T-cell (primary cell): ENCODE data around the gene QSER1. TPM values are rescaled to one million over a fixed set of nuclear protein-coding genes. Genes with fewer than 3 reads are reported as not detected.
"Not testable (repeated sequence)": the region's sequence is repeated elsewhere in the genome, so short reads cannot be mapped to it uniquely, and the experiment has no call there.

ENCODE experiments used
- ATAC-seq, 4 experiments: fragments of 200-7000 bp in 3 of 4; fragments of 150-1000 bp in 1 of 4; cut with Tn5 transposase; replicated peaks in 1 of 4; 1 replicate in 3 of 4; 2 replicates in 1 of 4; pipeline ENCODE4 v1.10.0; 2021; ENCODE audit warnings: moderate library complexity in 3 of 4, mild to moderate bottlenecking in 2 of 4, moderate number of reproducible peaks in 1 of 4
- CTCF ChIA-PET, 2 donors: fragments of 300-600 bp; sonication (Branson Sonifier 250); formaldehyde crosslinking; loops; one replicate each; lab custom pipeline; 2022; ENCODE audit warnings: antibody characterized with exemption in 2 of 2; lab: Charles Lee
- POLR2A ChIA-PET, 2 donors: fragments of 300-600 bp; sonication (Branson Sonifier 250); formaldehyde crosslinking; loops; one replicate each; lab custom pipeline; 2022; ENCODE audit warnings: antibody characterized with exemption in 2 of 2; lab: Charles Lee
- DNase-seq, 35 experiments: peaks; one replicate each; pipeline versions ENCODE4 v3.0.0 to v3.0.0-alpha.2; 2013 to 2023
- H3K27ac ChIP-seq: one replicate; pipeline ENCODE4 v1.5.1; 2013; ENCODE audit warnings: low read length
- H3K27me3 ChIP-seq, 2 experiments: replicated peaks in 1 of 2; 1 replicate in 1 of 2; 2 replicates in 1 of 2; pipeline versions ENCODE4 v1.6.1 to v1.7.0; 2013; ENCODE audit warnings: low read length in 1 of 2, mixed read lengths in 1 of 2; ENCODE audit not compliant: control insufficient read depth in 2 of 2, insufficient read depth in 2 of 2; ENCODE audit errors: extremely low read depth in 1 of 2
- H3K36me3 ChIP-seq, 2 donors: 1 replicate in 1 of 2; 2 replicates in 1 of 2; pipeline versions ENCODE4 v1.6.1 to v1.7.0; 2013; ENCODE audit warnings: low read length in 1 of 2; ENCODE audit not compliant: control insufficient read depth in 2 of 2, insufficient read depth in 1 of 2; ENCODE audit errors: extremely low read depth in 1 of 2
- H3K4me1 ChIP-seq, 2 experiments: 1 replicate in 1 of 2; 2 replicates in 1 of 2; pipeline versions ENCODE4 v1.6.1 to v1.7.0; 2013; ENCODE audit warnings: low read length in 2 of 2, mixed read lengths in 1 of 2; ENCODE audit not compliant: insufficient read depth in 2 of 2, control insufficient read depth in 1 of 2; ENCODE audit errors: extremely low read depth in 1 of 2
- H3K4me3 ChIP-seq, 2 donors: 1 replicate in 1 of 2; 2 replicates in 1 of 2; pipeline versions ENCODE4 v1.5.1 to v1.7.0; 2013; ENCODE audit warnings: mild to moderate bottlenecking in 2 of 2, low read length in 1 of 2, moderate library complexity in 1 of 2; ENCODE audit not compliant: control insufficient read depth in 1 of 2; ENCODE audit errors: extremely low read depth in 1 of 2
- H3K9me3 ChIP-seq: 2 replicates; pipeline ENCODE4 v1.7.0; 2013
- H3K27ac Mint-ChIP-seq, 2 donors: one replicate each; pipeline ENCODE4 v1.8.0; 2020 to 2021; ENCODE audit warnings: mild to moderate bottlenecking in 2 of 2, mixed read lengths in 2 of 2
- H3K27me3 Mint-ChIP-seq, 2 donors: one replicate each; pipeline ENCODE4 v1.8.0; 2021 to 2022; ENCODE audit warnings: mixed read lengths in 2 of 2
- H3K36me3 Mint-ChIP-seq: one replicate; pipeline ENCODE4 v1.8.0; 2021; ENCODE audit warnings: mixed read lengths
- H3K4me1 Mint-ChIP-seq, 3 donors: one replicate each; pipeline ENCODE4 v1.8.0; 2020 to 2022; ENCODE audit warnings: mixed read lengths in 3 of 3, mild to moderate bottlenecking in 1 of 3
- H3K4me3 Mint-ChIP-seq, 3 donors: one replicate each; pipeline ENCODE4 v1.8.0; 2020 to 2022; ENCODE audit warnings: mild to moderate bottlenecking in 3 of 3, mixed read lengths in 3 of 3, moderate library complexity in 3 of 3
- H3K9me3 Mint-ChIP-seq, 3 donors: one replicate each; pipeline ENCODE4 v1.8.0; 2020 to 2022; ENCODE audit warnings: mixed read lengths in 3 of 3
- WGBS: methylation state at CpG from one replicate; pipeline ENCODE4 v1.1.5; 2013; ENCODE audit warnings: missing lambda C conversion rate; ENCODE audit not compliant: insufficient coverage; 5-methylcytosine and 5-hydroxymethylcytosine counted together
- total RNA-seq, 35 experiments: library from RNA in 6 of 35; stranded (reverse) in 6 of 35; fragments of 120-200 nt in 1 of 35; gene quantifications; one replicate each; pipeline versions ENCODE4 v1.2.1 to v1.2.4 and lab custom pipeline; 2013 to 2026

The QSER1 gene
- total RNA-seq, 5 donors from 2014 or later (not counting 1 experiment from before 2014, with no cell fraction given) = 11.9 to 14.1 (median 13.5) TPM

GRCh38 chr11:32960553-32961164, 68.0 kb downstream of the QSER1 start:
- Mint-ChIP-seq H3K4me1 (no peaks in the 10 kb centered on the region), H3K27ac (no peak overlapping the region), H3K36me3 (peaks cover 18% of the 10 kb centered on the region), H3K4me3 (no peak overlapping the region), H3K27me3 (no peaks in the 10 kb centered on the region), H3K9me3 (no peaks in the 10 kb centered on the region)
- H3K4me1 ChIP-seq = no peaks in the 10 kb centered on the region
- no peaks in the 10 kb centered on the region for H3K9me3 ChIP-seq
- DNase-seq = peak in 1 of 35 experiments; percentile 74
- ATAC-seq = no peak
- CTCF ChIA-PET = interaction anchor here (0.6 to 8.7 kb wide), 10 partner anchors 87 to 219 kb away, joined by 3 to 77 read pairs (median 4); no protein-coding TSS in a partner anchor
- H3K36me3 ChIP-seq = peaks cover 0 to 9% of the 10 kb centered on the region in 2 donors
- H3K27me3 ChIP-seq = no peaks in the 10 kb centered on the region
- no peak overlapping the region for H3K27ac ChIP-seq
- WGBS = no CpG with 5 or more reads among the region's 1 CpG
- H3K4me3 ChIP-seq = no peak overlapping the region
- POLR2A ChIA-PET = no interaction called here

- ChIA-PET POLR2A (interaction anchor here in 1 of 2 donors (0.6 kb wide), 1 partner anchor 16 kb away, joined by 3 read pairs; no protein-coding TSS in a partner anchor), CTCF (interaction anchor here (0.6 to 8.7 kb wide), 5 partner anchors 10 to 200 kb away, joined by 3 to 77 read pairs (median 3); partner anchors contain the start of gene CSTF3 (in 1 of the 2))
- no CpG with 5 or more reads among the region's 2 CpGs for WGBS
- no peak overlapping the region for H3K27ac ChIP-seq
- H3K36me3 ChIP-seq = peaks cover 0 to 8% of the 10 kb centered on the region in 2 donors
- no peaks in the 10 kb centered on the region for H3K4me1 Mint-ChIP-seq
- no peaks in the 10 kb centered on the region for H3K27me3 ChIP-seq
- no peaks in the 10 kb centered on the region for H3K27me3 Mint-ChIP-seq
- H3K27ac Mint-ChIP-seq = no peak overlapping the region
- H3K4me3 ChIP-seq = no peak overlapping the region
- H3K36me3 Mint-ChIP-seq = peaks cover 22% of the 10 kb centered on the region
- no peaks in the 10 kb centered on the region for H3K4me1 ChIP-seq
- no peaks in the 10 kb centered on the region for H3K9me3 ChIP-seq
- no peak overlapping the region for H3K4me3 Mint-ChIP-seq
- H3K9me3 Mint-ChIP-seq = no peaks in the 10 kb centered on the region
- DNase-seq (no peak), ATAC-seq (no peak)
Observed at GRCh38 chr11:32962016-32962415, 69.4 kb downstream of the QSER1 start.

GRCh38 chr11:32963721-32964120, 71.1 kb downstream of the QSER1 start:
- no peaks in the 10 kb centered on the region for H3K4me1 ChIP-seq
- H3K27ac ChIP-seq = no peak overlapping the region
- no peaks in the 10 kb centered on the region for H3K27me3 Mint-ChIP-seq
- DNase-seq = no peak
- peaks cover 22% of the 10 kb centered on the region for H3K36me3 Mint-ChIP-seq
- WGBS = no CpG with 5 or more reads among the region's 2 CpGs
- no peaks in the 10 kb centered on the region for H3K9me3 Mint-ChIP-seq
- no peaks in the 10 kb centered on the region for H3K9me3 ChIP-seq
- no peaks in the 10 kb centered on the region for H3K4me1 Mint-ChIP-seq
- no peak overlapping the region for H3K4me3 Mint-ChIP-seq
- CTCF ChIA-PET = interaction anchor here (0.7 to 1.4 kb wide), 4 partner anchors 62 to 368 kb away, joined by 3 to 5 read pairs (median 4); no protein-coding TSS in a partner anchor
- POLR2A ChIA-PET = no interaction called here
- H3K36me3 ChIP-seq = peaks cover 0 to 3% of the 10 kb centered on the region in 2 donors
- H3K27ac Mint-ChIP-seq = no peak overlapping the region
- ATAC-seq = no peak
- no peak overlapping the region for H3K4me3 ChIP-seq
- no peaks in the 10 kb centered on the region for H3K27me3 ChIP-seq

GRCh38 chr11:32968541-32968940, 75.9 kb downstream of the QSER1 start:
- Mint-ChIP-seq H3K4me1 (no peaks in the 10 kb centered on the region), H3K36me3 (peaks cover 21% of the 10 kb centered on the region), H3K9me3 (no peaks in the 10 kb centered on the region), H3K27me3 (no peaks in the 10 kb centered on the region), H3K27ac (no peak overlapping the region), H3K4me3 (no peak overlapping the region)
- DNase-seq = no peak
- ATAC-seq = no peak
- H3K36me3 ChIP-seq = peaks cover 0 to 10% of the 10 kb centered on the region in 2 donors
- POLR2A ChIA-PET = interaction anchor here in 1 of 2 donors (0.5 kb wide), 1 partner anchor 363 kb away, joined by 15 read pairs; no protein-coding TSS in a partner anchor
- no peaks in the 10 kb centered on the region for H3K4me1 ChIP-seq
- no peak overlapping the region for H3K4me3 ChIP-seq
- no peaks in the 10 kb centered on the region for H3K9me3 ChIP-seq
- no peak overlapping the region for H3K27ac ChIP-seq
- CTCF ChIA-PET = interaction anchor here (0.7 to 1.8 kb wide), 5 partner anchors 27 to 98 kb away, joined by 3 to 9 read pairs (median 4); no protein-coding TSS in a partner anchor
- no peaks in the 10 kb centered on the region for H3K27me3 ChIP-seq
- WGBS = no CpG with 5 or more reads among the region's 1 CpG

- H3K4me3 ChIP-seq, H3K27me3 Mint-ChIP-seq, H3K4me1 Mint-ChIP-seq, DNase-seq, H3K9me3 Mint-ChIP-seq, H3K4me1 ChIP-seq, H3K27me3 ChIP-seq, ATAC-seq, H3K27ac ChIP-seq, H3K4me3 Mint-ChIP-seq, H3K9me3 ChIP-seq, H3K27ac Mint-ChIP-seq: not testable (repeated sequence)
- CTCF ChIA-PET = interaction anchor here in 1 of 2 donors (0.6 kb wide), 1 partner anchor 10 kb away, joined by 3 read pairs; no protein-coding TSS in a partner anchor
- peaks cover 0 to 11% of the 10 kb centered on the region in 2 donors for H3K36me3 ChIP-seq
- WGBS = no CpG with 5 or more reads among the region's 3 CpGs
- H3K36me3 Mint-ChIP-seq = peaks cover 36% of the 10 kb centered on the region
- POLR2A ChIA-PET = interaction anchor here in 1 of 2 donors (0.7 kb wide), 1 partner anchor 489 kb away, joined by 3 read pairs; no protein-coding TSS in a partner anchor
Observed at GRCh38 chr11:32972233-32972632, 79.6 kb downstream of the QSER1 start.

GRCh38 chr11:32972781-32973180, 80.2 kb downstream of the QSER1 start:
- DNase-seq (no peak), ATAC-seq (no peak)
- Histone ChIP-seq H3K4me1 (no peaks in the 10 kb centered on the region), H3K27me3 (no peaks in the 10 kb centered on the region), H3K36me3 (peaks cover 0 to 11% of the 10 kb centered on the region in 2 donors), H3K4me3 (no peak overlapping the region), H3K27ac (no peak overlapping the region), H3K9me3 (no peaks in the 10 kb centered on the region)
- CTCF ChIA-PET = no interaction called here
- Mint-ChIP-seq H3K9me3 (no peaks in the 10 kb centered on the region), H3K27ac (no peak overlapping the region), H3K36me3 (peaks cover 41% of the 10 kb centered on the region), H3K4me1 (no peaks in the 10 kb centered on the region), H3K4me3 (no peak overlapping the region), H3K27me3 (no peaks in the 10 kb centered on the region)
- no CpG with 5 or more reads among the region's 3 CpGs for WGBS
- POLR2A ChIA-PET = interaction anchor here in 1 of 2 donors (0.5 kb wide), 1 partner anchor 101 kb away, joined by 4 read pairs; no protein-coding TSS in a partner anchor
